A673 (cell line): ENCODE results near the gene TCP11.

ENCODE experiments used
- EZH2 ChIP-seq: fragments of 200-600 bp; sonication (generic); IDR thresholded peaks from 2 replicates; pipeline ENCODE4 v1.6.1; 2017; ENCODE audit warnings: borderline replicate concordance, low read depth, mild to moderate bottlenecking, mixed read lengths, antibody characterized with exemption, low read length; ENCODE audit not compliant: poor library complexity, severe bottlenecking
- TF ChIP-seq, protein P1 (sequence below): fragments of 300-800, 200-600 bp; sonication (generic); conservative IDR thresholded peaks from 2 replicates; pipeline ENCODE4 v1.5.1; 2017; ENCODE audit warnings: low read depth, mild to moderate bottlenecking, antibody characterized with exemption, low read length, moderate library complexity, mixed read lengths

DNA sequence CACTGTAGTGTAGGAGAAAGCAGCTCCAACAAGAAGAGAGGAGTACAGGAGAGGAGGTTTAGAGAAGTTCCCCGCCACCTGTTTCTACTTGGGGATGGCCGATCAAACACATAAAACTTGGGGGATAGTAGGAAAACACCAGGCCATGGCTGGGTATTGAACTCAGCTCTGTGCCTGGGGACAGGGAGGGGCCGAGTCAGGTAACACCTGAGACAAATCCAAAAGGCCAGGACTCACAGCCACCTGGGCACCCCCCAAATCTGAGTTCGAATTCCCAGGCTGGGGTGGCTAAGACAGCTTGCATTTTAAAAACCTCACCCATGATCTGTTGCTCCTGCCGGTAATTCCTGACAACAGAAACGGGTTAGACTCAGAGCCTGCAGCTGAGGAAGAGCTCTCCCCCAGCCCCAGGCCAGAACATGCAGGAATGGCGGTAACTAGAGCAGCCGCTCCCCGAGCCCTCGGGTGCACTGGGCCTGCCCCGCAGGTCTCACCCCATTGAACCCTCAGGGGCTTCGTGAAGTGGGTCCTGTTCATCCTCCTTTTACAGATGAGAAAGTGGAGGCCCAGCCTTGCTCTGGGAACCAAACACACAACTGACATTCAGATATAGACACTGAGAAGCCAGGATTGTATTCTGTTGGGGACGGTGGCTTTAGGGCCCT lies 61.0 kb downstream of the TCP11 start:
- TF ChIP-seq, protein P1, sequence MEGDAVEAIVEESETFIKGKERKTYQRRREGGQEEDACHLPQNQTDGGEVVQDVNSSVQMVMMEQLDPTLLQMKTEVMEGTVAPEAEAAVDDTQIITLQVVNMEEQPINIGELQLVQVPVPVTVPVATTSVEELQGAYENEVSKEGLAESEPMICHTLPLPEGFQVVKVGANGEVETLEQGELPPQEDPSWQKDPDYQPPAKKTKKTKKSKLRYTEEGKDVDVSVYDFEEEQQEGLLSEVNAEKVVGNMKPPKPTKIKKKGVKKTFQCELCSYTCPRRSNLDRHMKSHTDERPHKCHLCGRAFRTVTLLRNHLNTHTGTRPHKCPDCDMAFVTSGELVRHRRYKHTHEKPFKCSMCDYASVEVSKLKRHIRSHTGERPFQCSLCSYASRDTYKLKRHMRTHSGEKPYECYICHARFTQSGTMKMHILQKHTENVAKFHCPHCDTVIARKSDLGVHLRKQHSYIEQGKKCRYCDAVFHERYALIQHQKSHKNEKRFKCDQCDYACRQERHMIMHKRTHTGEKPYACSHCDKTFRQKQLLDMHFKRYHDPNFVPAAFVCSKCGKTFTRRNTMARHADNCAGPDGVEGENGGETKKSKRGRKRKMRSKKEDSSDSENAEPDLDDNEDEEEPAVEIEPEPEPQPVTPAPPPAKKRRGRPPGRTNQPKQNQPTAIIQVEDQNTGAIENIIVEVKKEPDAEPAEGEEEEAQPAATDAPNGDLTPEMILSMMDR: no peak
- TF ChIP-seq EZH2: no peak
